ENCODE measurements around the gene LHFPL6. TPM values are rescaled to one million over a fixed set of nuclear protein-coding genes. Genes with fewer than 3 reads are reported as not detected.

The LHFPL6 gene
- total RNA-seq, 4 donors from 2014 or later: 113 to 177 (median 146) TPM

GRCh38 chr13:39567569-39567968 is 35.4 kb downstream of the LHFPL6 start:
- TF ChIP-seq, protein P1, sequence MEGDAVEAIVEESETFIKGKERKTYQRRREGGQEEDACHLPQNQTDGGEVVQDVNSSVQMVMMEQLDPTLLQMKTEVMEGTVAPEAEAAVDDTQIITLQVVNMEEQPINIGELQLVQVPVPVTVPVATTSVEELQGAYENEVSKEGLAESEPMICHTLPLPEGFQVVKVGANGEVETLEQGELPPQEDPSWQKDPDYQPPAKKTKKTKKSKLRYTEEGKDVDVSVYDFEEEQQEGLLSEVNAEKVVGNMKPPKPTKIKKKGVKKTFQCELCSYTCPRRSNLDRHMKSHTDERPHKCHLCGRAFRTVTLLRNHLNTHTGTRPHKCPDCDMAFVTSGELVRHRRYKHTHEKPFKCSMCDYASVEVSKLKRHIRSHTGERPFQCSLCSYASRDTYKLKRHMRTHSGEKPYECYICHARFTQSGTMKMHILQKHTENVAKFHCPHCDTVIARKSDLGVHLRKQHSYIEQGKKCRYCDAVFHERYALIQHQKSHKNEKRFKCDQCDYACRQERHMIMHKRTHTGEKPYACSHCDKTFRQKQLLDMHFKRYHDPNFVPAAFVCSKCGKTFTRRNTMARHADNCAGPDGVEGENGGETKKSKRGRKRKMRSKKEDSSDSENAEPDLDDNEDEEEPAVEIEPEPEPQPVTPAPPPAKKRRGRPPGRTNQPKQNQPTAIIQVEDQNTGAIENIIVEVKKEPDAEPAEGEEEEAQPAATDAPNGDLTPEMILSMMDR (IDR thresholded peaks at IDR 0.05): no peak
- TF ChIP-seq EP300 (IDR thresholded peaks at IDR 0.05) (no peak), POLR2A (IDR thresholded peaks at IDR 0.05) (no peak)
- no peaks in the 10 kb centered on the region for H3K27me3 ChIP-seq
- no peak for DNase-seq (ENCODE audit: low spot score in 2 of 2)
- no peaks in the 10 kb centered on the region for H3K9me3 ChIP-seq
- peaks cover 0 to 42% (median 16%) of the 10 kb centered on the region in 4 donors for H3K4me1 ChIP-seq
- WGBS, 2 donors: 77 to 80% methylated on average over 1 of the region's 1 CpG
- H3K27ac ChIP-seq: peak overlapping the region in 1 of 4 donors; percentile 48
- no peak overlapping the region for H3K4me3 ChIP-seq
- H3K36me3 ChIP-seq: peaks cover 0 to 3% (median 0%) of the 10 kb centered on the region in 3 donors

DNA sequence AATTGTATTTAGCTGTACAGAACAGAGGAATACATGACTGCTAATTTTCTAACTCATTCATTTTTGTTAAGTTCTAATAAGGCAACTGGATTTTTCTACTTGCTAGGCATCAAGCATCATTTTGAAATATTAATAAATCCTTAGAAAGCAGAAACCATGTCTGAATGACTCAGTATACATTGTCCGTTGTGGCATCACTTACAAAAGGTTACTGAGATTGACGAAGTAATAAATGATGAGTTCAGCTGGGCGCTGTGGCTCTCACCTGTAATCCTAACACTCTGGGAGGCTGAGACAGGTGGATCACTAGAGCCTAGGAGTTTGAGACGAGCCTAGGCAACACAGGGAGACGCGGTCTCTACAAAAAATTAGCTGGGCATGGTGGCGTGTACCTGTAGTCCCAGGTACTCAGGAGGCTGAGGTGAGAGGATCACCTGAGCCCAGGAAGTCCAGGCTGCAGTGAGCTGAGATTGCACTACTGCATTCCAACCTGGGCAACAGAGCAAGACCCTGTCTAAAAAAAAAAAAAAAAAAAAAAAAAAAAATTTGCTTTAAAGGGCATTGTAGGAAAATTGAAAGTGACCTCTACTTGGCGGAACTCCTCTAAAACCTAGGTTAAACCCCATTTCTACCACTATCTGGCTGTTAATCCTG is 36.6 kb downstream of the LHFPL6 start:
- Histone ChIP-seq H3K4me3 (no peak overlapping the region), H3K4me1 (peaks cover 0 to 48% (median 16%) of the 10 kb centered on the region in 4 donors), H3K36me3 (no peaks in the 10 kb centered on the region), H3K9me3 (no peaks in the 10 kb centered on the region), H3K27ac (peak overlapping the region in 2 of 4 donors; percentile 53 to 69), H3K27me3 (no peaks in the 10 kb centered on the region)
- no peak for TF ChIP-seq POLR2A (IDR thresholded peaks at IDR 0.05)
- TF ChIP-seq, protein P1 (IDR thresholded peaks at IDR 0.05): no peak
- no peak for TF ChIP-seq EP300 (IDR thresholded peaks at IDR 0.05)
- DNase-seq (ENCODE audit: low spot score in 2 of 2): no peak
- WGBS, 2 donors: 73 to 77% methylated on average over 8 of the region's 8 CpGs

GRCh38 chr13:39565036-39565949 is 37.7 kb downstream of the LHFPL6 start:
- peak overlapping the region in 3 of 4 donors; percentile 20 to 69 (median 53) for H3K27ac ChIP-seq
- no peak for DNase-seq (ENCODE audit: low spot score in 2 of 2)
- H3K36me3 ChIP-seq: no peaks in the 10 kb centered on the region
- H3K27me3 ChIP-seq: no peaks in the 10 kb centered on the region
- peaks cover 0 to 48% (median 16%) of the 10 kb centered on the region in 4 donors for H3K4me1 ChIP-seq
- WGBS, 2 donors: 18 to 22% methylated on average over 6 of the region's 6 CpGs
- no peaks in the 10 kb centered on the region for H3K9me3 ChIP-seq
- H3K4me3 ChIP-seq: no peak overlapping the region
- TF ChIP-seq POLR2A (IDR thresholded peaks at IDR 0.05) (no peak), EP300 (IDR thresholded peaks at IDR 0.05) (peak in 1 of 2 donors; percentile 46)
- TF ChIP-seq, protein P1 (IDR thresholded peaks at IDR 0.05): no peak

GRCh38 chr13:39563470-39563735 is 39.6 kb downstream of the LHFPL6 start:
- WGBS, 2 donors: 73 to 80% methylated on average over 1 of the region's 1 CpG
- no peaks in the 10 kb centered on the region for H3K27me3 ChIP-seq
- TF ChIP-seq, protein P1 (IDR thresholded peaks at IDR 0.05): no peak
- TF ChIP-seq POLR2A (IDR thresholded peaks at IDR 0.05) (no peak), EP300 (IDR thresholded peaks at IDR 0.05) (no peak)
- no peak overlapping the region for H3K4me3 ChIP-seq
- H3K27ac ChIP-seq: peak overlapping the region in 1 of 4 donors; percentile 23
- no peak for DNase-seq (ENCODE audit: low spot score in 2 of 2)
- H3K36me3 ChIP-seq: no peaks in the 10 kb centered on the region
- peaks cover 0 to 65% (median 21%) of the 10 kb centered on the region in 4 donors for H3K4me1 ChIP-seq
- no peaks in the 10 kb centered on the region for H3K9me3 ChIP-seq

- Histone ChIP-seq H3K27me3 (no peaks in the 10 kb centered on the region), H3K36me3 (no peaks in the 10 kb centered on the region), H3K4me3 (no peak overlapping the region), H3K9me3 (no peaks in the 10 kb centered on the region), H3K27ac (no peak overlapping the region), H3K4me1 (peaks cover 0 to 72% (median 21%) of the 10 kb centered on the region in 4 donors)
- DNase-seq (ENCODE audit: low spot score in 2 of 2): no peak
- WGBS, 2 donors: 28 to 37% methylated on average over 1 of the region's 1 CpG
- TF ChIP-seq POLR2A (IDR thresholded peaks at IDR 0.05) (no peak), EP300 (IDR thresholded peaks at IDR 0.05) (no peak)
- TF ChIP-seq, protein P1 (IDR thresholded peaks at IDR 0.05): no peak
These were observed 41.0 kb downstream of the LHFPL6 start for GRCh38 chr13:39561971-39562370.
